GM08714 (cell line): Measurements from ENCODE around the gene EIF1AD.

Experiments
- H3K4me3 ChIP-seq: fragments of 200-500 bp; sonication (Bioruptor generic); 2 replicates; pipeline ENCODE4 v1.5.1; 2014; ENCODE audit warnings: mild to moderate bottlenecking, low read length, inconsistent platforms
- ZNF274 ChIP-seq: IDR thresholded peaks from 2 replicates; pipeline ENCODE4 v1.6.1; 2012; ENCODE audit warnings: mild to moderate bottlenecking, low read depth, low read length

Gene EIF1AD

GRCh38 chr11:65976216-65977176 lies 25.5 kb downstream of the EIF1AD start:
- H3K4me3 ChIP-seq, result no peak overlapping the region
- no peak for TF ChIP-seq ZNF274

GRCh38 chr11:65975771-65976170 lies 26.2 kb downstream of the EIF1AD start:
- TF ChIP-seq ZNF274, result no peak
- no peak overlapping the region for H3K4me3 ChIP-seq

- TF ChIP-seq ZNF274, result no peak
- H3K4me3 ChIP-seq, result no peak overlapping the region
Observed at GRCh38 chr11:65973439-65974110, 28.4 kb downstream of the EIF1AD start.

- H3K4me3 ChIP-seq, result no peak overlapping the region
- TF ChIP-seq ZNF274, result no peak
Observed at GRCh38 chr11:65972116-65972515, 29.8 kb downstream of the EIF1AD start.

GRCh38 chr11:65968600-65969482 lies 33.1 kb downstream of the EIF1AD start:
- H3K4me3 ChIP-seq, result no peak overlapping the region
- TF ChIP-seq ZNF274, result no peak

GRCh38 chr11:65967329-65967934 lies 34.5 kb downstream of the EIF1AD start:
- TF ChIP-seq ZNF274, result no peak
- no peak overlapping the region for H3K4me3 ChIP-seq

GRCh38 chr11:65965986-65966762 lies 35.8 kb downstream of the EIF1AD start:
- no peak overlapping the region for H3K4me3 ChIP-seq
- no peak for TF ChIP-seq ZNF274

- H3K4me3 ChIP-seq, result no peak overlapping the region
- TF ChIP-seq ZNF274, result no peak
Observed at GRCh38 chr11:65964906-65965305, 37.1 kb downstream of the EIF1AD start.

GRCh38 chr11:65962141-65962564 lies 39.8 kb downstream of the EIF1AD start:
- H3K4me3 ChIP-seq, result peak overlapping the region; percentile 71
- no peak for TF ChIP-seq ZNF274

- no peak for TF ChIP-seq ZNF274
- H3K4me3 ChIP-seq, result peak within 1 kb of the TSS; percentile 71
Observed at GRCh38 chr11:65961267-65962140, 40.5 kb downstream of the EIF1AD start, which contains the start of gene SART1. TSS of gene SART1 (plus strand) at chr11:65961734. CDS start at chr11:65961781, 47 bp downstream.

GRCh38 chr11:65960824-65961266 lies 41.1 kb downstream of the EIF1AD start:
- H3K4me3 ChIP-seq, result peak overlapping the region; percentile 71
- no peak for TF ChIP-seq ZNF274

GRCh38 chr11:65958774-65959420 lies 43.1 kb downstream of the EIF1AD start:
- H3K4me3 ChIP-seq, result no peak overlapping the region
- TF ChIP-seq ZNF274, result no peak
